ENCODE data around the gene SNTB2.

DNA sequence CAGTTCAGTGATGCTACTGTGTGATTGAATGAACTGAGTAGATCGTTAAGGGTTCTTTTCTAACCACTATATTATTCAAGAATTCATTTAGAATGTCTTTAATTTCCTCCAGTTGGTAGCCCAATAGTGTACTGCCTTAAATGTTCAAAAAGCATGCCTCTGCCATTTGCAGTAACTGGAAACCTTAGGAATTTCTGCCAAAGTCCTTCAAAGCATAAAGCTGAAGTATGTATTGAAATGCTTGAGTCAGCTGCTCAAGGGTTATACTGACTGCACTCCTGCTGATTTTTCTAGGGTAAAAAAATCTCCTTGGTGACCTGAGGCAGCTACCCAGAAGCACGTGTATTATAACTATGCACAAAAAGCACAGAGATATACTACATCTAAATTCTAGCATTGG, 56.5 kb downstream of the SNTB2 start:
- TF ChIP-seq RAD21 (IDR thresholded peaks at IDR 0.05 in 1 of 2, conservative IDR thresholded peaks at IDR 0.05 in 1 of 2; ENCODE audit: low read depth in 2 of 2, low read length in 2 of 2) (no peak), MAFK (IDR thresholded peaks at IDR 0.05; ENCODE audit: low read depth, low read length) (no peak)
